ENCODE data around the gene CLDN18.

CLDN18 gene

GRCh38 chr3:138063416-138063815 lies 53.5 kb downstream of the CLDN18 start:
- no peak for DNase-seq (ENCODE audit: low spot score)

GRCh38 chr3:138065949-138066348 lies 56.0 kb downstream of the CLDN18 start:
- no peak for DNase-seq (ENCODE audit: low spot score)

DNA sequence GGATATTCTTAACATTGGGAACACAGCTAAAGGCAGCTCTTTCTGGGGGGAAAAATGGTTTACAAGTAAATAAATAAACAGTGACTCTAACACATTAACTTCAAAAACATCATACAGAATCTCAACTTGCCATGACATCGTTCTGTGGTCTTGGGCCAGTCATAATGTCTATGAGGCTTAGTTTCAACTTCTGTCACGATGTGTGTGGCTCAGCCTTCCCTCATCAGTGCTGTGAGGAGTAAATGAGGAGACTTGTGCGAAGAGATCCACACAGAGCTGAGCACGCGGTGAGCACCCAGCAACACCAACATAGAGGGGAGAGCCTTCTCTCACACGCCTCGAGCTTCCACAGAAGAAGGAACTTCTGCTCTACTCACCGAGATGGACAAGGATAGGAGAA lies 56.4 kb downstream of the CLDN18 start:
- no peak for DNase-seq (ENCODE audit: low spot score)

DNA sequence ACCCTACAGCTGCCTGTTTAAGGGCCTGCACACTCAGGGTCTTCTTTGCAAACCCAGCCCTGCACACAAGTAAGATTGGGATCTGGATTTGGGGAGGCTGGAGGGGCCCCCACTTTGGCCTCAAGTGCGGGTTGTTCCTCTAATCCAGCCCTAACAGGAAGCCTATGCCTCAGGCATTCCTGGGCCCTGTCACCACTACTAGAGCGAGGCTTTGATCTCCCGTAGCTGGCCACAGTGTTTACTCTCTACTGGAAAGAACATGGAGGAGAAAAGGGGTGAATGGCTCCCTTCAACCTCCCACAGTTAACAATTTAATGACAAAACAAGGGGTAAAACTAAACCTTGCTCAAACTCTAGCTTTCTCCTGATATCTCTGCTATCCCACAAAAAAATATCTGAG lies 57.0 kb downstream of the CLDN18 start:
- no peak for DNase-seq (ENCODE audit: low spot score)

DNA sequence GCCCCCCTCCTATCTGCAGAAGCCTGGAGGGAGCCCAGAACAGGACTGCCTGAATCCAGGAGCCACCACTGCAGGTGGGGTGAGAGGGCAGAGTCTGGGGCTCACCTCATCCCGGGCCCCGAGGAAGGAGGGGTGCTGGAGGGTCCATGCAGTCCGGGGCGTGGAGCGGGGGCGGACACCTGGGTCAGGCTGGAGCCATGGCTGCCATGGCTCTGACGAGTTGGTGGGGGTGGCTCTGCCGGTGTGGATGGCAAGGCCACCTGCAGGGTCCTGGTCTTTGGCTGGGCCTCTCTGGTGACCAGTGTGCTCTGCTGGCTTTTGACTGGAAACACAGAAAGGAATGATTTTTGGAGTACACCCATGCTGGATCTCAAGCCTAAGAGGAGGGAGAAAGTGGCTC lies 58.1 kb downstream of the CLDN18 start:
- DNase-seq (ENCODE audit: low spot score), result no peak

DNA sequence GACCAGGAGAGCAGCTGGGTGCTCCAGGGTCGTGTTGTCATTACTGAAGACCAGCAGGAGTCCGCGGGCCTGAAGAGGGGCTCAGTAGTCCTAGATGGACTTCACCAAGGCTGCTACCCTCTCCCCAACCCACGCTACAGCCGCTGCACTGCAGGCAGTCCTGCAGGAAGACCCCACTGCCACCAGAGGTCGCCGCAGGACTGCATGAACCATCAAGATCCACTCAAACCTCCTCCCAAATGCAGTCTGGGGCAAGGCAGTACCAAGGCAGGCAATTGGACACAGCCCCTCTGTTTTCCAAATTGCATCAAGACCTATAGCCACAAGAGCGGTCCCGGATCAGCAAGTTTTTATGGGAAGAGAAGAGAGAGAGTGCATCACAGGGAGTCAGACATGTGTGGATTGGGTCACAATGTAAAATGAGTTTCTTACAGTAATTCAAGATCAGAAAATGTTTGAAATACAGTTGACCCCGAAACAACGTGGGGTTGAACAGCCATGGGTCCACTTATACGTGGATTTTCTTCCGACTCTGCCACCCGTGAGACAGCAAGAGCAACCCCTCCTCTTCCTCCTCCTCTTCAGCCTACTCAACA lies 58.7 kb downstream of the CLDN18 start:
- peak; percentile 89 for DNase-seq (ENCODE audit: low spot score)

GRCh38 chr3:138070006-138070405 lies 60.0 kb downstream of the CLDN18 start:
- no peak for DNase-seq (ENCODE audit: low spot score)

DNA sequence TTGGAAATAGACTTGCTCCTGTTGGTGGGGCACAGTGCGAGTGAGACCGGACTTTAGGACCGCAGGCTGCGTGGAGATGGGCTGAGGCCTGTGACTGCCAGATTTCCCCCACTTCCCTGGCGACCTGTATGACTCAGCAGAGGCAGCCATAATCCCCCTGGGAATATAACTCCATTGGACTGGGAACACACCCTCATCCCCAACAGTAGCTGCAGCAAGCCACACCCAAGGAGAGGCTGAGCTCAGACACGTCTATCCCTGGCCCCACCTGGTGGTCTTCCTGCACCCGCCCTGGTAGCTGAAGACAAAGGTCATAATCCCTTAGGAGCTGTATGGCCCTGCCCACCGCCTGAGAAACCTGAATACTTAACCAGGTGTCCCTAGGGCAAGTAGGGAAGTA lies 62.8 kb downstream of the CLDN18 start:
- no peak for DNase-seq (ENCODE audit: low spot score)

- no peak for DNase-seq (ENCODE audit: low spot score)
Measured at GRCh38 chr3:138078096-138078495, 68.1 kb downstream of the CLDN18 start.

GRCh38 chr3:138078901-138079344 lies 69.0 kb downstream of the CLDN18 start:
- no peak for DNase-seq (ENCODE audit: low spot score)

GRCh38 chr3:138079901-138080300 lies 69.9 kb downstream of the CLDN18 start:
- no peak for DNase-seq (ENCODE audit: low spot score)

DNA sequence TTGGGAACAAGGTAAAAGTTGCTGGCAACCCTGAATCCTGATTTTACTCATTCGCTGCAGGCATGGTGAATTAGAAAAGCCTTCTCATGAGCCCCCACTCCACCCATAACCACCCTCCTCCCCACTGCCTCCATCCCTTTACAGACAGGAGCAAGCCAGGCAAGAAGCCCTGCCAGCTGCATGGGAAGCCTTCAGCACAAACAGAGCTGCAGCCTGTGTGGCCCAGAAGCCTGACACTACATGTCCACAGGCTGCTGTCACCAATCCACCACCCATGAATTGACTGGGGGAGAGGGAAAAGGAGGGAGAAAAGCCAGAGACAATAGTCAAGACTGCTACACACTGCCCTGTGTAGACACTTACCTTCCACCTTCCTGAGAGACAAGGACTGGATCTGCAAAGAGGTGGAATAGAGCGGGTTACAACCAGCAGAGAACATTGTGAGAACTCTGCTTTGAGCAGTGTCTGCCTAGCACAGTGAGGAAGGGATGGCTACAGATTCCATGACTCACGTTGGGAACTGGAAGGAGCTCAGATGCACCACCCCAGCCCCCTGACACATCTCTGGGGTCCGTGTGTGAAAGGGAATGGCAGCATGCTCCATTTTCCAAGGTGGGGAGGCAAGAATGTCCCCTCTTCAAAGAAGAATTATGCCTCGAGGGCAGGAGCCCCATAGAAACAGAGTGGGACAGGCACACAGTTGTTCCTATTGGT lies 71.6 kb downstream of the CLDN18 start:
- DNase-seq (ENCODE audit: low spot score), result no peak

DNA sequence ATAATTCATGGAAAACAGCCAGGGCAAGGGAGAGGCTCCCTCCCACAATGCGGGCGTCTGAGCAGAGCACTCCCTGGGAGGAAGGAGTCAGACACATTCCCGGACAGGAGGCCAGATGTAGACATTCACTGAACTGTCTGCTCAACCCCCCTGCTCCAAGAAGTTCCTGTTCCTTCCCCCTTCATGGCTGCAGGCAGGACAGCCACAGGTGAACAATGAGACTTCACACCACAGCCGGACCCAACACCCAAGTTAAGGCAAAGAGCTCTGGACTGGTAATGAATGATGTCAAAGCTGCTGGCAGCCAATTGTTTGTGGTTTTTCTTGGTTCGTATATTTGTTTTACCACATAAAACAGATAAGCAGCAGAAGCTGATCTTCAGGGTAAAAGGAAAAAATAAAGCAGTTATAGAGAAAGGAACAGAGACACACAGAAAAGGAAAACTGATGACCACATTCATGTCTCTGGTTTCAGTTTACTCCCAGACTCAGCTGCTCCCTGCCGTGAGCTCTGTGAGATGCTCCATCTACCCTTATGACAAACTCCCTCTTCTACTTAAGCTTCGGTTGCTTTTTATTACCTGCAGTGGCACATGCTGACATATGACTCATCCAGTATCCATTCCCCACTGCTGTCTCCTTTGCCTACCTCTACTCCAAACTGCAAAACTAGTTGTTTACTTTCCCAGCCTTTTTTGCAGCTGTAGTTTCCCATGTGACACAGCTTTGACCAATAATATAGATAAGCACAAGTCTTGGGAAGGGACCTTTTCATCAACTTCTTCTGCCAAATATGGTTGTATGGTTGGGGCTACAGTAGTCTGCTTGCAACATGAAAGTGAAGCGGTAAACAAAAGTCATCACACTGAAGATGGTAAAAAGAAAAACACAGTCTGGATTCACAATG lies 72.4 kb downstream of the CLDN18 start:
- no peak for DNase-seq (ENCODE audit: low spot score)

- DNase-seq (ENCODE audit: low spot score), result no peak
Measured at GRCh38 chr3:138082992-138083386, 73.0 kb downstream of the CLDN18 start.

Data from Ammon's horn (tissue), 1 donor.